ENCODE data around the gene PKNOX2. TPM values are rescaled to one million over a fixed set of nuclear protein-coding genes. Genes with fewer than 3 reads are reported as not detected.

PKNOX2 gene
- total and polyA plus RNA-seq, 2 of the 8 experiments (the other 6 are each of a cell fraction or from before 2014, with no cell fraction given) = 2.0 TPM

- no peak overlapping the region for H3K18ac ChIP-seq (ENCODE audit: extremely low read depth, low read length)
- no peak overlapping the region for H3K23ac ChIP-seq (ENCODE audit: insufficient read length)
- no peak overlapping the region for H2BK20ac ChIP-seq (ENCODE audit: low read length)
- H3K36me3 ChIP-seq (ENCODE audit: control insufficient read depth in 2 of 4, insufficient read depth in 4 of 4, low read length in 3 of 4) = no peaks in the 10 kb centered on the region
- H3K9ac ChIP-seq (replicated peaks in 1 of 4; ENCODE audit: extremely low read depth in 1 of 4, low read depth in 3 of 4, low read length in 3 of 4) = no peak overlapping the region
- no peak overlapping the region for H3K56ac ChIP-seq (replicated peaks; ENCODE audit: insufficient read length, low read depth, low read length)
- no peaks in the 10 kb centered on the region for H3K79me1 ChIP-seq (ENCODE audit: low read depth, low read length)
- H3K27ac ChIP-seq (ENCODE audit: low read depth, low read length) = no peak overlapping the region
- H2AK5ac ChIP-seq (ENCODE audit: low read depth, low read length) = no peak overlapping the region
- H3K4me3 ChIP-seq (ENCODE audit: extremely low read depth in 1 of 4, insufficient read depth in 2 of 4, low read depth in 3 of 4, low read length in 4 of 4) = no peak overlapping the region
- no peaks in the 10 kb centered on the region for H4K20me1 ChIP-seq (replicated peaks in 1 of 2; ENCODE audit: control insufficient read depth in 1 of 2, insufficient read depth in 2 of 2, low read length in 2 of 2)
- no peak overlapping the region for H2BK15ac ChIP-seq (ENCODE audit: low read length)
- DNase-seq (ENCODE audit: low read depth in 1 of 2, low spot score in 2 of 2) (no peak), FAIRE-seq (no peak)
- H3K23me2 ChIP-seq (ENCODE audit: low read depth, low read length) = no peaks in the 10 kb centered on the region
- ChIA-PET POLR2A (ENCODE audit: partially characterized antibody) (interaction anchor here (1.2 to 1.8 kb wide), 2 partner anchors 15 to 49 kb away, joined by 4 read pairs; no protein-coding TSS in a partner anchor), CTCF (ENCODE audit: partially characterized antibody) (interaction anchor here (0.6 to 3.2 kb wide), 12 partner anchors 10 to 342 kb away, joined by 3 to 10 read pairs (median 4); partner anchors contain the start of gene PKNOX2)
- H2BK12ac ChIP-seq (ENCODE audit: low read depth, low read length) = no peak overlapping the region
- H4K91ac ChIP-seq (replicated peaks; ENCODE audit: insufficient read length, low read length) = no peak overlapping the region
- H4K5ac ChIP-seq (ENCODE audit: insufficient read length, low read depth, low read length) = no peak overlapping the region
- no peak overlapping the region for H3K4me2 ChIP-seq (ENCODE audit: insufficient read depth in 1 of 2, low read depth in 2 of 2, low read length in 2 of 2)
- no peaks in the 10 kb centered on the region for H3K9me3 ChIP-seq (ENCODE audit: insufficient read depth in 2 of 2, low read depth in 1 of 2, low read length in 1 of 2)
- peaks cover 3 to 27% (median 13%) of the 10 kb centered on the region in 4 experiments for H3K4me1 ChIP-seq (replicated peaks in 1 of 4; ENCODE audit: control insufficient read depth in 3 of 4, insufficient read depth in 4 of 4, low read length in 3 of 4)
- no peak overlapping the region for H3K14ac ChIP-seq (ENCODE audit: insufficient read length)
- TF ChIP-seq ATF3 (IDR thresholded peaks at IDR 0.05; ENCODE audit: insufficient read depth, low read depth, low read length) = no peak
- TF ChIP-seq BACH1 (IDR thresholded peaks at IDR 0.05; ENCODE audit: low read length) = no peak
- no peak for TF ChIP-seq SP1 (IDR thresholded peaks at IDR 0.05; ENCODE audit: low read depth, low read length)
- TF ChIP-seq USF2 (IDR thresholded peaks at IDR 0.05; ENCODE audit: low read length) = no peak
- no peak for TF ChIP-seq HDAC2 (IDR thresholded peaks at IDR 0.05; ENCODE audit: borderline replicate concordance in 1 of 2, low read depth in 2 of 2, low read length in 2 of 2)
- no peak for TF ChIP-seq SAP30 (IDR thresholded peaks at IDR 0.05; ENCODE audit: insufficient read depth, insufficient replicate concordance, low read length)
- no peak for TF ChIP-seq CBX5 (IDR thresholded peaks at IDR 0.05; ENCODE audit: low read depth, low read length)
- no peak for TF ChIP-seq TAF1 (IDR thresholded peaks at IDR 0.05; ENCODE audit: low read depth, low read length)
- no peak overlapping the region for H2BK120ac ChIP-seq (replicated peaks; ENCODE audit: low read depth, low read length)
- no peak overlapping the region for H3K4ac ChIP-seq (replicated peaks; ENCODE audit: insufficient read length, low read depth, low read length)
- H2BK5ac ChIP-seq (ENCODE audit: low read depth, low read length) = no peak overlapping the region
- no peak overlapping the region for H2AFZ ChIP-seq (ENCODE audit: low read length)
- no peak overlapping the region for H4K8ac ChIP-seq (ENCODE audit: extremely low read depth, insufficient read depth, low read length)
- no peaks in the 10 kb centered on the region for H3K79me2 ChIP-seq (ENCODE audit: control insufficient read depth in 1 of 2, insufficient read depth in 2 of 2, low read length in 2 of 2)
- H3K27me3 ChIP-seq (replicated peaks in 1 of 4; ENCODE audit: control insufficient read depth in 3 of 4, extremely low read depth in 1 of 4, insufficient read depth in 3 of 4, low read length in 3 of 4) = no peaks in the 10 kb centered on the region; a peak in 2 of 7 replicates
- WGBS, 2 experiments (ENCODE audit: extremely low coverage in 1 of 2, insufficient coverage in 1 of 2, insufficient read length in 1 of 2, insufficient replicate concordance in 2 of 2, low coverage in 1 of 2, low lambda C conversion rate in 2 of 2, missing lambda C conversion rate in 1 of 2) = 86% methylated on average over 4 of the region's 4 CpGs; no CpG with 5 or more reads in 1 of the 2 experiments
Measured at GRCh38 chr11:125175166-125175565, 10.6 kb downstream of the PKNOX2 start.

All from H1 (cell line).